GM12801 (cell line): Measurements from ENCODE around the gene ANKRD27.

Source experiments
- CTCF ChIP-seq: IDR thresholded peaks from one replicate; pipeline ENCODE4 v1.5.1; 2011; ENCODE audit warnings: control low read depth; ENCODE audit not compliant: insufficient read length; ENCODE audit errors: extremely low read depth

ANKRD27 gene

DNA sequence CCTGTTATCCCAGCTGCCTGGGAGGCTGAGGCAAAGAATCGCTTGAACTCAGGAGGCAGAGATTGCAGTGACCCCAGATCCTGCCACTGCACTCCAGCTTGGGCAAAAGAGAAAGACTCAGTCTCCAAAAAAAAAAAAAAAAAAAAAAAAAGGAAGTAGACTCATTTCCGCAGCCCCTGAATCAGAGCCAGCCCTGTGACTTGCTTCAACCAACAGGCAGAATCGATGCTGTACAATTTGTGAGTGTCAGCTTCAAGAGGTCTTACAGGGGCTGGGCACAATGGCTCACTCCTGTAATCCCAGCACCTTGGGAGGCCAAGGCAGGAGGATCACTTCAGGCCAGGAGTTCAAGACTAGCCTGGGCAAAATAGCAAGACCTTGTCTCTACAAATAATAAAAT, 12.8 kb downstream of the ANKRD27 start:
- no peak for TF ChIP-seq CTCF

GRCh38 chr19:32661318-32661717, 13.7 kb downstream of the ANKRD27 start:
- no peak for TF ChIP-seq CTCF

- TF ChIP-seq CTCF: no peak
These were observed 16.5 kb downstream of the ANKRD27 start for GRCh38 chr19:32658527-32658926.

DNA sequence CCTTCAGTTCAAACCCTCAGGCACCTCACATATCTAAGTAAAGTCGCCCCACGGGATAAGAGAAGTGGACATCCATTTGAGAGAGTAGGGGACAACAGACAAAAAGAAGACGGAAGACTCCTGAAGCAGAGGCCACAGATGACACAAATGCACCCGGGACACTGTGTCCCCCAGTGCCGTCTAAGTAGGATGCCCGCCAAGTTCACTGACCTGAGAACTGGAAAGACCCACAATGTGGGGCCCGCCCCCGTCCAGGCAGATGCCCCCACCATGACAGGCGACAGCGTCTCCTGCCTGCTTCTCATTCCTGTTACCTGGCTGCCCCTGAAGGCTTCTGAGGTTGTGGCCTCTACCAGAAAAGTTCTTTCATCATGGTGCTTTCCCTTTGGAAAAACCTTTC, 16.9 kb downstream of the ANKRD27 start:
- no peak for TF ChIP-seq CTCF

DNA sequence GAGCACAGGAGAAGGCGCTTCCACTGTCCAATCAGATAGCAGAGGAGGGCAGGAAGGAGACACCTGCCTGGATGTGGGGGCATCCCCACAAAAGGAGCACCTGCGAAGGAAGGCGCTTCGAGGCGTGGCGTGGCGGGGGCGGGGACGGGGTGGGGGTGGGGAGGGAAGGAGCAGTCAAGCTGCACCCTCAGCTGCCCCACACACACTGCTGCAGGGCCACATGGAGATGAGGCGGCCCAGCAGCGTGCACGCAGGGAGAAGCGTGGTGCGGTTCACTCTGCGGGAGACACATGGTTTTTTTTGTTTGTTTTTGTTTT, 21.4 kb downstream of the ANKRD27 start:
- no peak for TF ChIP-seq CTCF

GRCh38 chr19:32652894-32653598, 21.9 kb downstream of the ANKRD27 start:
- TF ChIP-seq CTCF: no peak

- TF ChIP-seq CTCF: no peak
These were observed 23.2 kb downstream of the ANKRD27 start for GRCh38 chr19:32651729-32652140.

DNA sequence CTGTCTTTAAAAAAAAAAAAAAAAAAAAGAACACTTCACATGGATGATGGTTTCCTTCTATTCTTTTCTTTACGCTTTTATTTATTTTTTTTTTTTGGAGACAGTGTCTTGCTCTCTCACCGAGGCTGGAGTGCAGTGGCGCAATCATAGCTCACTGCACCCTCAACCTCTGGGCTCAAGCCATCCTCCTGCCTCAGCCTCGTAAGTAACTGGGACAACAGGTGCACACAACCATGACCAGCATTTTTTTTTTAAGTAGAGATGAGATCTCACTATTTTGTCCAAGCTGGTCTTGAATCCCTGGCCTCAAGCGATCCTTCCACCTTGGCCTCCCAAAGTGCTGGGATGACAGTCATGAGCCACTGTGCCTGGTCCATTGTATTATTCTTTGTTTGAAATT, 24.3 kb downstream of the ANKRD27 start:
- TF ChIP-seq CTCF: no peak
